ENCODE measurements around the gene UNC13B. TPM values are rescaled to one million over a fixed set of nuclear protein-coding genes. Genes with fewer than 3 reads are reported as not detected.

Gene UNC13B
- 15.0 and 15.5 TPM in 2 replicates for total RNA-seq

GRCh38 chr9:35161713-35162604, at the start of gene UNC13B:
Gene UNC13B, plus strand, starts transcription at chr9:35162009. Its CDS starts 275 bp downstream, at chr9:35162284.

GRCh38 chr9:35115680-35116538, 45.9 kb upstream of the UNC13B start, which contains the start of gene ATOSB:
Gene ATOSB, minus strand, starts transcription at chr9:35115862. Its CDS starts 7,588 bp downstream, at chr9:35108274.

Other genes starting within 250 kb of the UNC13B start
- gene PHF24, start 203.7 kb upstream of the UNC13B start, total RNA-seq = 0.11 and 0.26 TPM in 2 replicates
- 8.5 and 13.1 TPM in 2 replicates for gene DNAJB5, start 172.3 kb upstream of the UNC13B start, total RNA-seq
- gene VCP, start 89.4 kb upstream of the UNC13B start, total RNA-seq = 254 and 283 TPM in 2 replicates
- 10.5 and 12.2 TPM in 2 replicates for gene FANCG, start 82.1 kb upstream of the UNC13B start, total RNA-seq
- 10.6 and 13.5 TPM in 2 replicates for gene PIGO, start 65.4 kb upstream of the UNC13B start, total RNA-seq
- gene STOML2, start 58.9 kb upstream of the UNC13B start, total RNA-seq = 114 and 128 TPM in 2 replicates
- gene ATOSB, start 46.1 kb upstream of the UNC13B start, total RNA-seq = 18.8 and 23.7 TPM in 2 replicates